GM12878 (cell line): ENCODE data around the gene POT1. TPM values are rescaled to one million over a fixed set of nuclear protein-coding genes. Genes with fewer than 3 reads are reported as not detected.

Experiments used
- ATAC-seq: fragments of 200-7000 bp; cut with Tn5 transposase; 3 replicates; pipeline ENCODE4 v1.9.1; 2020; ENCODE audit warnings: mild to moderate bottlenecking, moderate library complexity
- BruUV-seq: library from RNA; stranded (reverse); fragments of 400-500 nt; replicated peaks from 2 replicates; lab custom pipeline; 2021; lab: Mats Ljungman, UMichigan
- CTCF ChIA-PET: fragments of 300-600 bp; sonication (Branson Sonifier 250); formaldehyde crosslinking; extraction: SDS; loops from one replicate; lab custom pipeline; 2021; ENCODE audit warnings: inconsistent platforms; lab: Yijun Ruan, JAX
- POLR2A ChIA-PET: fragments of 350-600 bp; formaldehyde crosslinking; extraction: SDS; loops from one replicate; lab custom pipeline; 2021; ENCODE audit warnings: inconsistent platforms; lab: Charles Lee
- RAD21 ChIA-PET: fragments of 300-600 bp; sonication (Branson Sonifier 250); formaldehyde crosslinking; loops from one replicate; lab custom pipeline; 2023; ENCODE audit warnings: antibody characterized with exemption; ENCODE audit not compliant: unreplicated experiment; lab: Charles Lee
- SMC1A ChIA-PET: fragments of 300-600 bp; sonication (Branson Sonifier 250); formaldehyde crosslinking; loops from one replicate; lab custom pipeline; 2023; ENCODE audit not compliant: unreplicated experiment, uncharacterized antibody; lab: Charles Lee
- DNase-seq: peaks from one replicate; pipeline ENCODE4 v3.0.0-alpha.2; 2011; ENCODE audit warnings: low read depth, low spot score
- FAIRE-seq: peaks from 3 replicates; lab custom pipeline; 2011; peaks lifted over from hg19 to GRCh38; lab: Jason Lieb, UNC
- H2AFZ ChIP-seq: 2 replicates; pipeline ENCODE4 v1.6.0; 2011; ENCODE audit warnings: low read depth, low read length, control low read depth; ENCODE audit not compliant: control insufficient read depth
- H3K27ac ChIP-seq: 2 replicates; pipeline ENCODE4 v1.5.1; 2011; ENCODE audit warnings: control low read depth; ENCODE audit not compliant: control insufficient read depth, insufficient read depth
- H3K27me3 ChIP-seq, 2 experiments: replicated peaks in 1 of 2; 2 replicates each; pipeline versions ENCODE4 v1.6.0 to v1.6.1; 2011; ENCODE audit warnings: low read length in 1 of 2; ENCODE audit not compliant: control insufficient read depth in 2 of 2, insufficient read depth in 2 of 2
- H3K36me3 ChIP-seq, 2 experiments: 2 replicates each; pipeline ENCODE4 v1.5.1; 2011; ENCODE audit warnings: low read length in 1 of 2; ENCODE audit not compliant: control insufficient read depth in 2 of 2, insufficient read depth in 2 of 2
- H3K4me1 ChIP-seq: 2 replicates; pipeline ENCODE4 v1.6.1; 2011; ENCODE audit warnings: mild to moderate bottlenecking, low read length, moderate library complexity, mixed read lengths; ENCODE audit not compliant: control insufficient read depth, insufficient read depth
- H3K4me2 ChIP-seq: 2 replicates; pipeline ENCODE4 v1.6.0; 2011; ENCODE audit warnings: control low read depth; ENCODE audit not compliant: control insufficient read depth, insufficient read depth
- H3K4me3 ChIP-seq: fragments of 200-600 bp; sonication (generic); 2 replicates; pipeline ENCODE4 v1.5.1; 2016
- H3K79me2 ChIP-seq: 2 replicates; pipeline ENCODE4 v1.6.0; 2011; ENCODE audit warnings: low read length; ENCODE audit not compliant: control insufficient read depth, insufficient read depth
- H3K9ac ChIP-seq: 2 replicates; pipeline ENCODE4 v1.8.0; 2011; ENCODE audit warnings: low read length, control low read depth, mixed read lengths; ENCODE audit not compliant: control insufficient read depth, insufficient read depth
- H3K9me3 ChIP-seq: replicated peaks from 3 replicates; pipeline ENCODE4 v1.5.1; 2011; ENCODE audit warnings: mild to moderate bottlenecking, low read length; ENCODE audit not compliant: control insufficient read depth, insufficient read depth
- H4K20me1 ChIP-seq: 2 replicates; pipeline ENCODE4 v1.6.0; 2011; ENCODE audit not compliant: control insufficient read depth, insufficient read depth
- LARP7 ChIP-seq: fragments of 450-650 bp; IDR thresholded peaks from 2 replicates; pipeline ENCODE4 v1.6.1; 2017; ENCODE audit warnings: mild to moderate bottlenecking
- POLR2AphosphoS2 ChIP-seq: IDR thresholded peaks from 2 replicates; pipeline ENCODE4 v1.6.1; 2011; ENCODE audit warnings: low read depth, mild to moderate bottlenecking, low read length, improper control_type of control experiment, moderate library complexity
- SRF ChIP-seq, 2 experiments: IDR thresholded peaks; 2 replicates each; pipeline ENCODE4 v1.6.1; 2011; ENCODE audit warnings: low read depth in 2 of 2, low read length in 2 of 2, mild to moderate bottlenecking in 1 of 2, moderate library complexity in 1 of 2
- TAF1 ChIP-seq: IDR thresholded peaks from 2 replicates; pipeline ENCODE4 v1.6.1; 2011; ENCODE audit warnings: mild to moderate bottlenecking, low read depth, low read length, borderline replicate concordance
- TCF7 ChIP-seq: IDR thresholded peaks from 2 replicates; pipeline ENCODE4 v1.6.1; 2014; ENCODE audit warnings: antibody characterized with exemption, borderline replicate concordance
- ZNF687 ChIP-seq: fragments of 450-650 bp; IDR thresholded peaks from 2 replicates; pipeline ENCODE4 v1.6.1; 2017; ENCODE audit warnings: mild to moderate bottlenecking, moderate library complexity
- WGBS: methylation state at CpG from one replicate; pipeline ENCODE4 v1.1.6; 2016; ENCODE audit warnings: low lambda C conversion rate; ENCODE audit not compliant: insufficient replicate concordance, insufficient coverage; ENCODE audit errors: missing lambda C conversion rate; 5-methylcytosine and 5-hydroxymethylcytosine counted together
- in situ Hi-C: fragments of 300-500 bp; cut with MboI; formaldehyde crosslinking; loops from 9 replicates; pipeline ENCODE4 v1.14.3; 2018; ENCODE audit warnings: mixed read lengths
- intact Hi-C: fragments of 100-400 bp; cut with micrococcal nuclease; formaldehyde crosslinking; loops from one replicate; pipeline ENCODE4 v1.14.2; 2022; ENCODE audit not compliant: unreplicated experiment
- polyA plus RNA-seq, 11 experiments: library from polyadenylated mRNA; depleted of rRNA in 4 of 11; unstranded in 6 of 11; stranded (reverse) in 5 of 11; fragments of >200 nt; fragmentation: Nextera tagmentation in 4 of 11; fragmentation: Illumina TruSeq in 1 of 11; extraction: Ambion mirVana in 4 of 11; extraction: Trizol in 1 of 11; gene quantifications; 1 replicate in 1 of 11; 2 replicates in 10 of 11; pipeline versions ENCODE4 v1.2.1 to v1.2.3, GENCODE V29; 2011 to 2016; ENCODE audit warnings: inconsistent platforms in 2 of 11, missing spikeins in 2 of 11, low read depth in 1 of 11
- total RNA-seq, 4 experiments: library from RNA; depleted of rRNA in 3 of 4; stranded (reverse); fragments of >200 nt in 3 of 4; fragmentation: Illumina TruSeq in 1 of 4; extraction: Trizol in 1 of 4; gene quantifications; 2 replicates each; pipeline versions ENCODE4 v1.2.1 to v1.2.3, GENCODE V29; 2013 to 2021
- TF ChIP-seq, protein P1 (sequence below): fragments of 450-650 bp; IDR thresholded peaks from 2 replicates; pipeline ENCODE4 v1.6.1; 2017; ENCODE audit warnings: mild to moderate bottlenecking, moderate library complexity
- TF ChIP-seq, protein P2 (sequence below), 3 experiments: IDR thresholded peaks in 2 of 3; conservative IDR thresholded peaks in 1 of 3; 2 replicates each; pipeline ENCODE4 v1.5.1; 2011; ENCODE audit warnings: low read depth in 3 of 3, low read length in 3 of 3, mild to moderate bottlenecking in 3 of 3, control low read depth in 2 of 3, moderate library complexity in 2 of 3, inconsistent platforms in 1 of 3, mixed read lengths in 1 of 3; ENCODE audit not compliant: control insufficient read depth in 2 of 3, insufficient read depth in 1 of 3; ENCODE audit errors: extremely low read depth in 1 of 3
- TF ChIP-seq, protein P3 (sequence below): IDR thresholded peaks from 2 replicates; pipeline ENCODE4 v1.6.1; 2012; ENCODE audit warnings: low read depth, low read length, improper control_type of control experiment

POT1 gene
- total and polyA plus RNA-seq, 10 of the 15 experiments (the other 5 are each of a cell fraction or from before 2014, with no cell fraction given): 16.3 to 87.0 (median 33.9) TPM

DNA sequence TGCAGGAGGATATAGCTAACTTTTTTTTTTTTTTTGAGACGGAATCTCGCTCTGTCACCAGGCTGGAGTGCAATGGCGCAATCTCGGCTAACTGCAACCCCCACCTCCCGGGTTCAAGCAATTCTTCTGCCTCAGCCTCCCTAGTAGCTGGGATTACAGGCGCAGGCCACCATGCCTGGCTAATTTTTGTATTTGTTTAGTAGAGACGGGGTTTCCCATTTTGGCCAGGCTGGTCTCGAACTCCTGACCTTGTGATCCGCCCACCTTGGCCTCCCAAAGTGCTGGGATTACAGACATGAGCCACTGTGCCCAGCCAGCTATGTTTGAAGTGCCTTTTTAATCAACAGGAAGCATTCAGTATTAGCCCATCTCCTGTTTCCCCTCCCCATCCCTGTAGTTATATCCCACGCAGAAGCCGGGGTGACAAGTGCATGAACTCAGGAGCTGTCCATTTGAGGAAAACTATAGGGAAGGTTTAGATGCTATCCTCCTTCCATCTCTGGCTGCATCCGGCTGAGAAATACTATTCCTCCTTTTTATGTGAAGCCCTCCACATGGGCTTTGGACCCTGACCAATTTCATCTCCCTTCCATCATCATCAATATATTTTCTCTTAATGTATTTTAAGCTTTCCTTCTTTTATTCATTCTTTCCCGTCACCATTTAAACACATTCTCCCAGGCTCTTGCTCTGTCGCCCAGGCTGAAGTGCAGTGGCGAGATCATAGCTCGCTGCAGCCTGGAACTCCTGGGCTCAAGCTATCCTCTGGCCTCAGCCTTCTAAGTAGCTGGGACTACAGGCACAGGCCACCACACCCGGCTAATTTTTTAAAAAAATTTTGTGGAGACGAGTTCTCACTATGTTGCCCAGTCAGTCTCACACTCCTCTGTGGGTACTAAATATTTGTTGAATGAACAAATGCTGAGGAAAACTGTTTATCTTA lies 1.3 kb upstream of the POT1 start:
- no peak for DNase-seq
- intact Hi-C loops: no loop called here
- TF ChIP-seq, protein P1, sequence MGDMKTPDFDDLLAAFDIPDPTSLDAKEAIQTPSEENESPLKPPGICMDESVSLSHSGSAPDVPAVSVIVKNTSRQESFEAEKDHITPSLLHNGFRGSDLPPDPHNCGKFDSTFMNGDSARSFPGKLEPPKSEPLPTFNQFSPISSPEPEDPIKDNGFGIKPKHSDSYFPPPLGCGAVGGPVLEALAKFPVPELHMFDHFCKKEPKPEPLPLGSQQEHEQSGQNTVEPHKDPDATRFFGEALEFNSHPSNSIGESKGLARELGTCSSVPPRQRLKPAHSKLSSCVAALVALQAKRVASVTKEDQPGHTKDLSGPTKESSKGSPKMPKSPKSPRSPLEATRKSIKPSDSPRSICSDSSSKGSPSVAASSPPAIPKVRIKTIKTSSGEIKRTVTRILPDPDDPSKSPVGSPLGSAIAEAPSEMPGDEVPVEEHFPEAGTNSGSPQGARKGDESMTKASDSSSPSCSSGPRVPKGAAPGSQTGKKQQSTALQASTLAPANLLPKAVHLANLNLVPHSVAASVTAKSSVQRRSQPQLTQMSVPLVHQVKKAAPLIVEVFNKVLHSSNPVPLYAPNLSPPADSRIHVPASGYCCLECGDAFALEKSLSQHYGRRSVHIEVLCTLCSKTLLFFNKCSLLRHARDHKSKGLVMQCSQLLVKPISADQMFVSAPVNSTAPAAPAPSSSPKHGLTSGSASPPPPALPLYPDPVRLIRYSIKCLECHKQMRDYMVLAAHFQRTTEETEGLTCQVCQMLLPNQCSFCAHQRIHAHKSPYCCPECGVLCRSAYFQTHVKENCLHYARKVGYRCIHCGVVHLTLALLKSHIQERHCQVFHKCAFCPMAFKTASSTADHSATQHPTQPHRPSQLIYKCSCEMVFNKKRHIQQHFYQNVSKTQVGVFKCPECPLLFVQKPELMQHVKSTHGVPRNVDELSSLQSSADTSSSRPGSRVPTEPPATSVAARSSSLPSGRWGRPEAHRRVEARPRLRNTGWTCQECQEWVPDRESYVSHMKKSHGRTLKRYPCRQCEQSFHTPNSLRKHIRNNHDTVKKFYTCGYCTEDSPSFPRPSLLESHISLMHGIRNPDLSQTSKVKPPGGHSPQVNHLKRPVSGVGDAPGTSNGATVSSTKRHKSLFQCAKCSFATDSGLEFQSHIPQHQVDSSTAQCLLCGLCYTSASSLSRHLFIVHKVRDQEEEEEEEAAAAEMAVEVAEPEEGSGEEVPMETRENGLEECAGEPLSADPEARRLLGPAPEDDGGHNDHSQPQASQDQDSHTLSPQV: no peak
- no peak for TF ChIP-seq LARP7
- no peak for TF ChIP-seq TAF1
- TF ChIP-seq SRF (IDR thresholded peaks at IDR 0.05; ENCODE audit: low read depth in 2 of 2, low read length in 2 of 2): no peak
- TF ChIP-seq, protein P2, sequence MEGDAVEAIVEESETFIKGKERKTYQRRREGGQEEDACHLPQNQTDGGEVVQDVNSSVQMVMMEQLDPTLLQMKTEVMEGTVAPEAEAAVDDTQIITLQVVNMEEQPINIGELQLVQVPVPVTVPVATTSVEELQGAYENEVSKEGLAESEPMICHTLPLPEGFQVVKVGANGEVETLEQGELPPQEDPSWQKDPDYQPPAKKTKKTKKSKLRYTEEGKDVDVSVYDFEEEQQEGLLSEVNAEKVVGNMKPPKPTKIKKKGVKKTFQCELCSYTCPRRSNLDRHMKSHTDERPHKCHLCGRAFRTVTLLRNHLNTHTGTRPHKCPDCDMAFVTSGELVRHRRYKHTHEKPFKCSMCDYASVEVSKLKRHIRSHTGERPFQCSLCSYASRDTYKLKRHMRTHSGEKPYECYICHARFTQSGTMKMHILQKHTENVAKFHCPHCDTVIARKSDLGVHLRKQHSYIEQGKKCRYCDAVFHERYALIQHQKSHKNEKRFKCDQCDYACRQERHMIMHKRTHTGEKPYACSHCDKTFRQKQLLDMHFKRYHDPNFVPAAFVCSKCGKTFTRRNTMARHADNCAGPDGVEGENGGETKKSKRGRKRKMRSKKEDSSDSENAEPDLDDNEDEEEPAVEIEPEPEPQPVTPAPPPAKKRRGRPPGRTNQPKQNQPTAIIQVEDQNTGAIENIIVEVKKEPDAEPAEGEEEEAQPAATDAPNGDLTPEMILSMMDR (IDR thresholded peaks at IDR 0.05 in 2 of 3, conservative IDR thresholded peaks at IDR 0.05 in 1 of 3; ENCODE audit: control insufficient read depth in 2 of 3, extremely low read depth in 1 of 3, insufficient read depth in 1 of 3, low read depth in 3 of 3, low read length in 3 of 3): no peak
- TF ChIP-seq TCF7: no peak
- TF ChIP-seq ZNF687: no peak
- TF ChIP-seq POLR2AphosphoS2: no peak
- TF ChIP-seq, protein P3, sequence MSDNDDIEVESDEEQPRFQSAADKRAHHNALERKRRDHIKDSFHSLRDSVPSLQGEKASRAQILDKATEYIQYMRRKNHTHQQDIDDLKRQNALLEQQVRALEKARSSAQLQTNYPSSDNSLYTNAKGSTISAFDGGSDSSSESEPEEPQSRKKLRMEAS: no peak

More for the DNA sequence above, 1.3 kb upstream of the POT1 start:
- Histone ChIP-seq H3K9ac (no peak overlapping the region), H3K4me3 (no peak overlapping the region), H3K36me3 (no peaks in the 10 kb centered on the region), H3K27ac (no peak overlapping the region), H3K4me1 (no peaks in the 10 kb centered on the region), H3K79me2 (peaks cover 15% of the 10 kb centered on the region), H3K27me3 (no peaks in the 10 kb centered on the region), H2AFZ (no peak overlapping the region), H3K9me3 (no peaks in the 10 kb centered on the region), H4K20me1 (no peaks in the 10 kb centered on the region), H3K4me2 (no peak overlapping the region)
- BruUV-seq: no TSS peak
- ATAC-seq (no peak), FAIRE-seq (no peak)
- SMC1A ChIA-PET: interaction anchor here (0.6 to 4.9 kb wide), 3 partner anchors 13 to 55 kb away, joined by 4 to 56 read pairs (median 5); no protein-coding TSS in a partner anchor
- POLR2A ChIA-PET: interaction anchor here (1.1 to 1.3 kb wide), 2 partner anchors 7 to 20 kb away, joined by 3 read pairs; no protein-coding TSS in a partner anchor
- in situ Hi-C loops: no loop called here
- WGBS: 81% methylated on average over 16 of the region's 18 CpGs
- RAD21 ChIA-PET: interaction anchor here (1.7 kb wide), 1 partner anchor 10 kb away, joined by 7 read pairs; no protein-coding TSS in a partner anchor
- CTCF ChIA-PET: interaction anchor here (0.7 kb wide), 3 partner anchors 18 to 75 kb away, joined by 3 to 4 read pairs (median 3); no protein-coding TSS in a partner anchor
